Islet precursor cell (in vitro differentiated cells): ENCODE data around the gene REPS2.
A peak's percentile ranks its signal among the peaks of the same experiment; 100 is the strongest.
"Not testable (repeated sequence)": the region's sequence is repeated elsewhere in the genome, so short reads cannot be mapped to it uniquely, and the experiment has no call there.

Experiments used
- DNase-seq: peaks from one replicate; pipeline ENCODE4 v3.0.0-alpha.2; 2018

Gene REPS2

DNA sequence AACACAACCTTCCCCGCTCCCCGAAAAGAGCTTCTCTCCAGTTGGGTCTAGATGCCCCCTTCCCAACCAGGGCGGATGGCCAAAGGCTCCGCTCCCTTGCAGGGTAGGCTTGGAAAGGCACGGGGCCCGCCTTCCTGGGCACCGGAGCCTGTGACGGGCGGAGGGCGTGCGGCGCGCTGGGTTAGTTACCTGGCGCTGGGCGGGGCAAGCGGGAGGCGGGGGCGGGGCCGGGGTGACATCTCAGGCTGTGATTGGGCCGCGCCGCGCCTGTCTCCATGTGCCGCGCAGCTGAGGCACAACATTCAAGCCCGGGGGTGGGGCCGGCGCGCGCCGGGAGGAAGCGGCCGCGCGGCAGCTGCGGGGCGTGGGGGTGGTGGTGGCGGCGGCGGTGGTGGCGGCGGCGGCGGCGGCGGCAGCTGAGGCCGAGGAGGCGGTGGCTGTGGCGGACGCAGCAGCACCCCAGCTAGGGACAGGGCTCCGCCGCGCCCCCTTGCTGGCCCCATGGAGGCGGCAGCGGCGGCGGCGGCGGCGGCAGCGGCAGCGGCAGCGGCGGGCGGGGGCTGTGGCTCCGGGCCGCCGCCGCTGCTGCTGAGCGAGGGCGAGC, at the start of gene REPS2:
TSS of gene REPS2 (plus strand) at position 298 of the 604 bp plus-strand sequence. CDS start at position 502, 204 bp downstream.
- peak; percentile 95 for DNase-seq

DNA sequence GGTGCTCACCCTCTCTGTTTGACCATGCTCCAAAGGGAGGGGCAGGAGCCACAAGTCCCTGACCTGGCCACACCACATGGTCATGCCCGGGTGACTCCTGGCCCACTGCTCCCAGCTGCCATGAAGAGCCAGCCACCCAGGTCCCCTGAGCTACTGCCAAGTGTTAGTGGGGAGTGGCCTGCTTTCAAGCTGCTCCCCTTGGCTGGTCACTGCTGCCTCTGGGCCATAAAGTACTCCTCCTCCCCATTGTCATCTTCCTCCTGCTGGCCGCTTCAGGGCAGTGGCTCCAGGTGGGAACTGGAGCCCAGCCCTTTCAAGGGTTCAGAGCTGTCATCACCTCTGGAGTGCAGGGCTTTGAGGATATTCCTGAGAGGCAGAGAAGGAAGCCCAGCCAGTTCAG, 49.0 kb upstream of the REPS2 start:
- no peak for DNase-seq

DNA sequence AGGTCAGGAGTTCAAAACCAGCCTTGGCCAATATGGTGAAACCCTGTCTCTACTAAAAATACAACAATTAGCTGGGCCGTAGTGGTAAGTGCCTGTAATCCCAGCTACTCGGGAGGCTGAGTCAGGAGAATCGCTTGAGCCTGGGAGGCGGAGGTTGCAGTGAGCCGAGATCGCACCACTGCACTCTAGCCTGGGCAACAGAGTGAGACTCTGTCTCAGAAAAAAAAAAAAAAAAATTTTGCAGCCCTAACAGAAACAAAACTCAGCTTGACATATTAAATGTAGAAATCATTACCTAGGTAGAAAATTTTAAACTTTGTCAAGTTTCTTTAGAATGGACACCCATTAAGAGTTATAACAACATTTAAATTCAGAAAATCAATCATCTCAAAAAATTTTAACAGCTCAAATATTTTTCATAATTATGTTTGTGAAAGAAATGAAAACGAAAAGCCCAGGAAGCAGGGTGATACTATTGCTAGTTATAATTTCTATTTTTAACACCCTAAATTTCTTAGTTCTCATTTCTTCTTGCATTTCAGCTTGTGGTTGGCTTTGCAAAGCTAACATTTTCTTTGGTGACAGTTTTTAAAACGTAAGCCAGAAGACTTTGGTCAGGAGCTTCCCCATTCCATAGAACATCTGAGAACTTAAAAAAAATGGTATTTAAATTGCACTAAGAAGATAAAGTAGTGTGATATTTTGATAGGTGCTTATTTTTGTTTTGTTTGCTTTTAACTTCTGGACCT, 43.0 kb upstream of the REPS2 start:
- no peak for DNase-seq

- no peak for DNase-seq
These were observed 36.1 kb upstream of the REPS2 start for GRCh38 chrX:16910376-16910775.

- DNase-seq: no peak
These were observed 32.4 kb upstream of the REPS2 start for GRCh38 chrX:16914058-16914457.

DNA sequence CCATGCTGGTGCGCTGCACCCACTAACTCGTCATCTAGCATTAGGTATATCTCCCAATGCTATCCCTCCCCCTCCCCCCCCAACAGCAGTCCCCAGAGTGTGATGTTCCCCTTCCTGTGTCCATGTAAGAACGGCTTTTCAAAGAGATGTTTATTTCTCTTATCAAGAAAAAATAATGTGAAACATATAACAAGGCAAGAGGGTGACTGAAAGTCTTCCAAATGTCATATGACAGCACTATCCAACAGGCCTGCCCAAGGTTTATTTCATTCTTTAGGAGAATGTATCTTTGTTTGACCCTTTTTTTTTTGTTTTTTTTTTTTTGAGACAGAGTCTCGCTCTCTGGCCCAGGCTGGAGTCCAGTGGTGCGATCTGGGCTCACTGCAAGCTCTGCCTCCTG, 29.9 kb upstream of the REPS2 start:
- DNase-seq: no peak

GRCh38 chrX:16917120-16917519, 29.3 kb upstream of the REPS2 start:
- DNase-seq: no peak

- DNase-seq: no peak
These were observed 27.5 kb upstream of the REPS2 start for GRCh38 chrX:16918979-16919378.

DNA sequence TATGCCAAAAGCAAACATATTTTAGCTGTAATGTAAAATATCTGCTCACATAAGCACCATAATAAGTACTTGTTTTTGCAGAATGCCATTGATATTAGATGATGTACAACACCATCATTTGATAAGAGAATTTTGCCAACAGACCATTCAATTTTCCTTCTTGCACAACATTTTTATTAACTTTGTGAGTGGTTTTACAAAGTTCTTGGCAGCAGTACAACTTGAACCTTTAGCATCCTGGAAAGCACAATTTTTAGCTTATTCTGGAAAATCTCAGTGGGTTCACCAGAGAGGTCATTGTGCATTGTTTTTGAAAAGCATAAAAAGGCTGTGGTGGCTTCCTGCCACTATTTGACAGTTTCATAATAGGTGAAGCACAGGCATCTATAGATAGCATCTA, 26.4 kb upstream of the REPS2 start:
- DNase-seq: no peak

DNA sequence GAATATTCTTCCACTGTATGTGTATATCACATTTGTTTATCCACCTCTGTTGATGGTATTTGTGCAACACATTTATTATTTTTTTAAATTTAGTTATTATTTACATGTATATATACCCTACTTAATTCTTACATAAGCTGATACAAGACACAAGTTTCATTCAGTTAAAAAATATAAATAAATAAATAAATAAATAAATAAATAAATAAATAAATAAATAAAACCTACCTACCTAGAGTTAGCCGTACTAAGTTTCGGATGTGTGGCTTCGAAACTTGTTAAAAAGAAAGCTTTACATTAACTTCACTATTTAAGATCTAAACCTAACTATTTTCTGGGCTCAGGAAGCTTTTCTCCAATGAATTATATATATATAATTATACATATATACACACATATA, 23.3 kb upstream of the REPS2 start:
- DNase-seq: no peak

- DNase-seq: no peak
These were observed 21.6 kb upstream of the REPS2 start for GRCh38 chrX:16924631-16925480.

- peak; percentile 53 for DNase-seq
These were observed 16.1 kb upstream of the REPS2 start for GRCh38 chrX:16930392-16930791.

DNA sequence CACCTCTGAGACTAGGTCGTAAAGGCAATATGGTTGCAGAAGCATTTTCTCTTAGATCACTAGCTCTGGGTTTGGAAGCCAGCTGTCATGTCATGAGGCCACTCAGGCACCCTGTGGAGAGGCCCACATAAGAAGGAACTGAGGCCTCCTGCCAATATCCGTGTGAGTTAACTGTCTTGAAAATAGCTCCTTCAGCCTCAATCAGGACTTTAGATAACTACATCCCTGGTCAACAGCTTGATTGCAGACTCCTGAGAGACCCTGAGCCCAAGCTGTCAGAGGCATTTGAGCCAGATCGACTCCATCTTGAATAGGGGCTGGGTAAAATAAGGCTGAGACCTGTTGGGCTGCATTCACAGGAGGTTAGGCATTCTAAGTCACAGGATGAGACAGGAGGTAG, 15.1 kb upstream of the REPS2 start:
- DNase-seq: no peak

DNA sequence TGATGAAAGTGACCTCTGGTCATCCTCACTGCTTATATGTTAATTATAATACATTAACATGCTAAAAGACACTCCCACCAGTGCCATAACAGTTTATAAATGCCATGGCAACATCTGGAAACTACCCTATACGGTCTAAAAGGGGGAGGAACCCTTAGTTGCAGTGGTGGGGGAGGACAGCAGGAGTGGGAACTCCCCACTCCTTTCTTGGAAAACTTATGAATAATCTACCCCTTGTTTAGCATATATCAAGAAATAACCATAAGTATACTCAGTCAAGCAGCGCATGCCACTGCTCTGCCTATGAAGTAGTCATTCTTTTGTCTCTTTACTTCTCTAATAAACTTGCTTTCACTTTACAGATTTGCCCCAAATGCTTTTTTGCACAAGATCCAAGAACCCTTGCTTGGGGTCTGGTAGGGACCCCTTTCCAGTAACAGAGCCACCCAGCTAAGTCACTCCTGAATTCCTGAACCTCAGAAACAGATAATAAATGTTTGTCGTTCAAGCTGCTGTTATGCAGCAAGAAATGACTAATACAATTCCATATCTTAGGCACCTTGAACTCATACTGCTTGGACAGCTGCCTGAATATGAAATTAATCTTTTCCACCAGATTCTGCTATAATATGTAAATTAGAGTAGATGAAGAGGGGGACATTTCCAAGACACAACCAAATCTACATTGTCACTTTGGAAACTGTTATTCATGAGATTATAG, 14.4 kb upstream of the REPS2 start:
- no peak for DNase-seq

DNA sequence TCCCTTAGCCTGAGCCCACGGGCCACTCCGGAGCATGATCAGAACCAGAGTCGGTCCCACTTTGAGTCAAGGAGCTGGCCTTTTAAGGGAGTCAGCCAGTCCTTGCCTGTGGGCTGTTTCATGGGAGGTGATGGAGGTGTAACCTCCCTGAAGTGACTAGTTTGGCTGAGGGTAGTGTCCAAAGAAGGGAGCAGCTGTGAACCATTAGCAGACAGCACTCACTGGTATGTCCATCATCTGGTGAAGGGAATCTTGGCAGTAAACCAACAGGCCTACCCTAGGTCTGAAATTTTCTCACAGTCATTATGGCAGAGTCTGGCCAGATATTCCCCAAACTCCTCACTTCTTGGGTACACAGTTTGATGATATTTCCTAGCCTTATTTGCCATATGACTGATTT, 12.3 kb upstream of the REPS2 start:
- DNase-seq: no peak

DNA sequence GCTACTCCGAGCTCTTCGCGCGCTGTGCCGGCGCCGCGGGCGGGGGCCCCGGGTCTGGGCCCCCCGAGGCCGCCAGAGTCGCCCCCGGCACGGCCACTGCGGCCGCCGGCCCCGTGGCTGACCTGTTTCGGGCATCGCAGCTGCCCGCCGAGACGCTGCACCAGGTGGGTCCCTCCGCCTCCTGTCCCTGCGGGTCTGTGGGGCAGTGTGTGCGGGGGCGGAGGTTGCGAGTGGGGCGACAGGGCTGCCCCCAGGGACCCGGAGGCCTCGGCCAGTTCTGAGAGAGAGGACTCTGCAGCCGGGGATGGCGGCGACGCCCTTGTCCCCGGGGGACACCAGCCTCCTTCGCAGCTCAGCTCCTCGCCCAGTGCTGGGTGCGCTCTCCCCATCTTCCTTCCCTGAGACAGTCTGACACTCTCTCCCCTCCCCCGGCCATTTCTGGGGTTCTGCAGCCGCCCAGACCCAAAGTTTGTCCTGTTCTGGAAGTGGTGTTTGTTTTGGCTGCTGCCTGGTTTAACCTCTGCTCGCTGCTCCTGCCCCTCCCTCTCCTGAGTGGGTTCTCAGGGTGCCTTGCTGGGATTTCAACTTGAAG, 609 bp downstream of the REPS2 start:
- peak; percentile 60 for DNase-seq

GRCh38 chrX:16950423-16950822, 4.0 kb downstream of the REPS2 start:
- DNase-seq: no peak

GRCh38 chrX:16953606-16954211, 7.3 kb downstream of the REPS2 start:
- peak; percentile 73 for DNase-seq

GRCh38 chrX:16957751-16958150, 11.3 kb downstream of the REPS2 start:
- no peak for DNase-seq

DNA sequence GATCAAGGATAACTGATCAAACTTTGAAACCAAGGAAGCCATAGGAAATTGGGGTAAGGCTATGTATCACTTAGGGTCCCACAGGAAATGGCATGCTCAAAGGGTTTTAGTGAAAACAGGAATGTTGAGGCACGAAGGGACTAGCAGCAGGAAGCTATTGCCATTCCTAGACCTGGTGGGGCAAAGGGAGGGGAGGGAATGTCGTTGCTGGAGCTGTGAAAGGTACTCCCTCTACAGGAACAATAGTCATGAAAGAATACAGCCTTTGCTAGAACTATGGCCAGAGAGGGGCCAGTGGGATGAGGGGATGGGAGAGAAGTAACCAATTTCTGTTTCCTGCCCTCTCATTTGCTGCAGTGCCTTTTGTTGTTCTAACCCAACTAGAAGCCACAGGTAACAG, 11.9 kb downstream of the REPS2 start:
- DNase-seq: no peak

DNA sequence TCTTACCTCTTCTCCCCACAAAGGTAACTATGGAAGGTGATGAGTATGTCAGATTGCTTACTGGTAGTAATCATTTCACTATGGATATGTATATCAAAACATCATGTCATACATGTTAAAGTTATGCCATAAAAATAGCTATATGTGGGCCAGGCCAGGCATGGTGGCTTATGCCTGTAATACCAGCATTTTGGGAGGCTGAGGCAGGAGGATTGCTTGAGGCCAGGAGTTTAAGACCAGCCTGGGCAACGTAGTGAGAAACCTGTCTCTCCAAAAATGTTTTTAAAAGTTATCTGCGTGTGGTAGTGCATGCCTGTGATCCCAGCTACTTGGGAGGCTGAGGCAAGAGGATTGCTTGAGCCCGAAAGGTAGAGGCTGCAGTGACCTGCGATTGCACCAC, 16.2 kb downstream of the REPS2 start:
- DNase-seq: not testable (repeated sequence)

- no peak for DNase-seq
These were observed 16.8 kb downstream of the REPS2 start for GRCh38 chrX:16963216-16963615.
